GM21528 (cell line): ENCODE measurements around the gene ATP10A.
"Not testable (repeated sequence)": the region's sequence is repeated elsewhere in the genome, so short reads cannot be mapped to it uniquely, and the experiment has no call there.

ENCODE experiments used
- ATAC-seq: cut with Tn5 transposase; IDR thresholded peaks from one replicate; pipeline ENCODE4 v1.9.1; 2021; ENCODE audit warnings: mild to moderate bottlenecking, moderate library complexity; ENCODE audit not compliant: unreplicated experiment, low FRiP score

ATP10A gene

GRCh38 chr15:25670621-25671020 lies 192.5 kb downstream of the ATP10A start:
- ATAC-seq: no peak

- no peak for ATAC-seq
Observed at GRCh38 chr15:25670025-25670554, 193.0 kb downstream of the ATP10A start.

DNA sequence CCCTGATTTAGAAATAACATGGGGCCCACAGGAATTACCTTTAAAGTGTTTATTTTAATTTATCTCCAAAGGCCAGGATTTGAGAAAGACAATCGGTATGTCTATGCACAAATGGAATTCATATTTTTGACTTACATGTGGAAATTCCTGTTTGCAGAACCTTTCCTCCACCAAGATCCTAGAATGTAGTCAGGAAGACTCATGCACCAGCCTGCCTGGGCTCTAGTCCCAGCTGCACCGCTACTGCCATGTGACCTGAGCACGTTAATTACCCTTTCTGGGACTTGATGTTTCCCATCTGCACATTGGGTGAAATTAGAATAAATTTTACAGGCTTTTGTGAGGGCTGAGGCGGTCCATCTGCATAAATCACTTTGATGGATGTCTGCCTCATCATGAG lies 194.2 kb downstream of the ATP10A start:
- no peak for ATAC-seq

DNA sequence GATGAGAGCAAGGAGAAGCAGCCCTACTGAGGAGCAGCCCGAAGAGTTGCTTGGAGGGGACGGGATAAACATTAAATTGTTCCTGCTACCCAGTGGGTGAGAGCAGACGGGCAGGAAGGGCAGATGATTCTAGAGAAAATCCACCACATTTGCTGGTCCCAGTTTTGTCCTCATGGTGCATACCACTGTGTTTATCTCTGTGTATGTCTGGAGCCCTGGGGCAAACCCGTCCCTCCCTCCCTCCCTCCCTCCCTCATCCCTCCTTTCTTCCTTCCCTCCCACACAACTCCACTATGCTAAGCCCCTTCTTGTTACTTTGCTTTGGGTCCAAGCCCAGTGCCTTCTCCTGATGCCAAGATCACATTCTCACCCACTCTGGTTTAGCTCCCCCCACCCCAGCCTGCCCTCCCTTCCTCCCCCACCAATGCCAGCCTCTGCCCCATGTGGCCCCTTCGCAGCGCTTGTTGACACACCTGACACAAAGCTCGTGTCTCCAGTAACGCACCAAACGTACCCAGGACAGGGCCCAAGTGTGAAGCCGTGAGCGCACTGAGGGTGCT lies 194.8 kb downstream of the ATP10A start:
- ATAC-seq: no peak

- no peak for ATAC-seq
Observed at GRCh38 chr15:25667829-25668228, 195.3 kb downstream of the ATP10A start.

DNA sequence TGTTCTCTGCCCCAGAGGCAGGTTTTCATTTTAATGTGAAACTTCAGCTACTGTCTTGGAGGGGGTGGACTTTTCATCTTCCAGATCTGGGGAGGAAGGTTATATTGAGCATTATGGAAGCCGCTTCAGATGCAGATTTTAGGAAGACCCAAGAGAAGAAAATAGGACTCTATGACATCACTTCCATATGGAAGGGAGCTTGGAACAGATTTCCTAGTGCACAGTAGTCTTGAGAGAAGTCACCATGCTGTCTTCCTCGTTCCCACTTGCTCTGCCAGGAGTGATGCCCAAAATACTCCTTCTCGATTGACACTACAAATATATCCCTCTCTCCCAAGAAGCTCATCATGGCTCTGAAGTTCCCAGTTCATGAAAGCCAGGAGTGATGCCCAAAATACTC lies 197.2 kb downstream of the ATP10A start:
- ATAC-seq: no peak

GRCh38 chr15:25664761-25665160 lies 198.4 kb downstream of the ATP10A start:
- no peak for ATAC-seq

DNA sequence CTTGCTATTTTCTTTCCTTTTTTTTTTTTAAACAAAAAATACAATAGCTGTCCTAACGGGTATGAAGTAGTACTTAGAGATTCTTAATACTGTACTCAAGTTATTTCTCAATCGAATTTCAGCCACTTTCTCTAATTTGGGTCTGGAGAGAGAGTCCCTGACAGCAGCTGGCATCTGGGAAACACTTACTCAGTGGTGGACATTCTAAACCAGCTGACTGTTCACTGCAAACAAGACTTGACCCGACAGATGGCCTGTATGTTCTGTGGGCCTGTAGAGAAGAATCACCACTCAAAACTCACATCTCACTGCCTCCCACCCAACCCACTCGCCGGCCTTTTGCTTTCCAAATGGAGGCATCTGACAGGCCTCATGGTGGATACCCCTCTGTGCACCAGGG lies 199.6 kb downstream of the ATP10A start:
- no peak for ATAC-seq

GRCh38 chr15:25661898-25662297 lies 201.2 kb downstream of the ATP10A start:
- no peak for ATAC-seq

DNA sequence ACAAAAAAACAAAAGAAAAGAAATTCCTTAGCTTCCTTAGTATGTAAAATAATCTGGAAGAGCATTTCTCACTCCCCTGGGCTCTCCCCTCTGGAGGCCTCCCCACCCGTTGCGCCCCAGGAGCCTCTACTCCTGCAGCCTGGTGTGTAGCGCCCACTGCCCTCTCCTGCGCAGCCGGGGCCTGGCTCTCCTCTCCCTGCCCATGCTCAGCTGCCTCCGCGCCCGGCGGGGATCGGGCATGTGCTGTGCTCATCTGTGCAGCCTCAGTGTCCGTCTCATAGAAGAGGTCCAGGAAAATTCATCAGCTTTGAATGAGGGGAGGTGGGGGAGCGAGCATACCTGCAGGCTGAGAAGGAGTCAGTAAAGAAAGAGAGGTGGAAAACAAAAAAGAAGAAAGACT lies 203.9 kb downstream of the ATP10A start:
- ATAC-seq: no peak

- no peak for ATAC-seq
Observed at GRCh38 chr15:25658560-25658959, 204.6 kb downstream of the ATP10A start.

GRCh38 chr15:25655207-25655948 lies 207.7 kb downstream of the ATP10A start:
- no peak for ATAC-seq

DNA sequence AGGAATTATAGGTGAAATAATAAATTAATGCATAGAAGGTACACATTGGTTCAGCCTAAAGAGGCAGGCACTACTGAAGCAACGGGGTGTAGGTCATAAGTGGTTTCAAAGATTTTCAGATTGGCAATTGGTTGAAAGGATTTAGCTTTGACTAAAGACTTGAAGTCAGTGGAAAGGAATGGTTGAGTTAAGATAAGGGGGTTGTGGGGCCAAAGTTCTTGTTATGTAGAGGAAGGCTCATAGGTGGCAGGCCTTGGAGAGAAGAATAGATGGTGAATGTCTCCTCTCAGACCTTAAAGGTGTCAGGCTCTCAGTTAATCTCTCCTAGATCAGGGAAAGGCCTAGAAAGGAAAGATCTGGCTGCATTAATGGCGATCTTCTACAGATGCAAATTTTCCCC lies 209.8 kb downstream of the ATP10A start:
- ATAC-seq: no peak

- no peak for ATAC-seq
Observed at GRCh38 chr15:25652704-25653103, 210.4 kb downstream of the ATP10A start.

DNA sequence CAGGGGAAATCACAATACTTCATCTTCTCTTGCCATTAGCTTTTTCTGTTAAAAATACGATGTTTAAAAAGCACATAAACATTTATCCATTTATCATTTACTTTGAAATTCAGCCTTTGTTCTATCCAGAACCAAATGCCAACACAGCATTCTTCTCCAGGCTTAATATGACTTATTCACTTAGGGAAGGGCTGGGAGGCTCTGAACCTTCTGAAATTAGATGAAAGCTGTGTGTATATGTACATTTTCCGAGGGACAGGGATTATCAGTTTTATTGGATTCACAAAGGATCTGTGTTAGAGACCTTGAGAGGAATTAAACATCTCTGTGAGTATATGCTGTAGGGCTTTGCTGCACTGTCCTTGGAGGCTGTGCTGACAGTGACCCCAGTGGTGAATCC lies 213.7 kb downstream of the ATP10A start:
- ATAC-seq: no peak

GRCh38 chr15:25643120-25643519 lies 220.0 kb downstream of the ATP10A start:
- no peak for ATAC-seq

GRCh38 chr15:25641762-25642161 lies 221.4 kb downstream of the ATP10A start:
- no peak for ATAC-seq

DNA sequence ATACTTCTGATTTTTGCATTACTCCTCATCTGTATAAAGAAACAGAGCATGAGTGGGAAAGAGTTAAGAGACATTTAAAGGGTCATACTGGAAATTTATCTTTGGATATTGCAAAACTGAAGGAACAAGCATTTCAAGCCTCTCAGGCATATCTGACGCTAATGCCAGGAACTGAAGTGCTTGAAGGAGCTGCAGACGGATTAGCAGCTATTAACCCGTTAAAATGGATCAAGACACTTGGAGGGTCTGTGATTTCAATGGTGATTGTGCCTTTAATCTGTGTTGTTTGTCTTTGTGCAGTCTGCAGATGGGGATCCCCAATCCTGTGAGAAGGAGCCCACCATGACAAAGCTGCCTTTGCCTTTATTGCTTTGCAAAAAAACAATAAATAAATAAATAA lies 221.8 kb downstream of the ATP10A start:
- no peak for ATAC-seq

- not testable (repeated sequence) for ATAC-seq
Observed at GRCh38 chr15:25640959-25641358, 222.2 kb downstream of the ATP10A start.

DNA sequence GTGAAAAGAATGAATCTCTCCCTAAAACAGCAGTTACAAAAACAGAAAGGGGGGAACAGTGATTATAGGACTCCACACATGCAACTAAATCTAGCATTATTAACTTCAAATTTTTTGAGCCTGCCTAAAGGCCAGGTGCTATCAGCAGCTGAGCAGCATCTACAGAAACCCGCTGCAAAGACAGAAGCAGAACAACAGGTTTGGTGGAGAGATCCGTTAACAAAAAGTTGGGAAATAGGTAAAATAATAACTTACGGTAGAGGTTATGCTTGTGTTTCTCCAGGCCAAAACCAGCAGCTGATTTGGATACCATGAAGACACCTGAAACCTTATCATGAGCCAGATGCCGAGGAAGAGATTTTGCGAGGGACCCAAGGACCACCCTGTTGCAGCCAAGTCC lies 222.7 kb downstream of the ATP10A start:
- ATAC-seq: no peak

GRCh38 chr15:25636486-25636885 lies 226.6 kb downstream of the ATP10A start:
- ATAC-seq: not testable (repeated sequence)

DNA sequence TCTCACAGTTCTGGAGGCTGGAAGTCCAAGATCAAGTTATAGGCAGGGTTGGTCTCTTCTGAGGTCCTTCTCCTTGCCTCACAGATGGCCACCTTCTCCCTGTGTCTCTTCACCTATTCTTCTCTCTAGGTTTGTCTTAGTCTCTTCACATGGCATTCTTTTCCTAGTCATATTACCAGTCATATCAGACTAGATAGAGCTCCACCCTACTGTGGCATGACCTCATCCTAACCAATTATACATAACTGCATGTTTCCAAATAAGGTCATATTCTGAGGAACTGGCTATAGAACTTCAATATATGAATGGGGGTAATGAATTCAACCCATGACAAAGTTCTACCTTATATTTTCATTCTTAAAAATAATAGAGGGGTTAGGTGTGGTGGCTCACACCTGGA lies 227.9 kb downstream of the ATP10A start:
- ATAC-seq: no peak
